ENCODE data around the gene CDK6. TPM values are rescaled to one million over a fixed set of nuclear protein-coding genes. Genes with fewer than 3 reads are reported as not detected.

CDK6 gene
- total RNA-seq, 6 experiments from 2014 or later, result 6.9 to 23.7 (median 17.0) TPM

DNA sequence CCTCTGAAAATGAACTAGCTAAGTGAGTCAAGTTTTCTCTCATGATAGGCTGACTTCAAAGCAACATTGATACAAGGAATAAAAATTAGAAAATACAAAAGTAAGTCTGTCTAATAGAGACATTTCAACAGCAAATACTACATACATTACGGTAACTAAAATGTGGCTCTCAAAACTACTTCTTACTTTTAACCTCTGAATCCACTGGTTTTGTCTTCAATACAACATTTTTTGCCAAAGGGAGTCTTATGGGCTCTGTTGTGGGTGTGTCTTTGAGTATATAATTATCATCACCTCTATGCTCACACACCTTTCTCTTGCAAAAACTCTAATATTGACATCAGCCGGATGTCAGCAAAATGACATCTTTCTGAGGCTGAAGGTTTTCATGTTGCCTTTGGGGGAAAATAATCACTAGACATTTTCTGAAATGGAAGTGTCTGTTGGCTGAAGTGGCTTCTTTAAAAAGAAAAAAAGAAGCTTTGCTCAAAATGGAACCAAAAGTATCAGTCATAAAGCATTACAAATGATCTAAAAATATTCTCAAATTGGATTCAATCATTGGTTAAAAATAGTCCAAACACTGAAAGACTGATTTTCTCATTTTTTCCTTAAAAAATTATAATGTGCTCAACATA, 204.4 kb downstream of the CDK6 start:
- intact Hi-C loops (cut with DNase I), result no loop called here
- peaks cover 0 to 30% (median 7%) of the 10 kb centered on the region in 4 donors for H3K4me1 ChIP-seq
- no peak overlapping the region for H3K4me3 ChIP-seq
- ATAC-seq, result no peak
- no peak for TF ChIP-seq POLR2A (IDR thresholded peaks at IDR 0.05)
- no peak for TF ChIP-seq CTCF (IDR thresholded peaks at IDR 0.05)
- WGBS (ENCODE audit: insufficient coverage, low coverage, low lambda C conversion rate, missing lambda C conversion rate), result 84% methylated on average over 2 of the region's 2 CpGs
- no peaks in the 10 kb centered on the region for H3K36me3 ChIP-seq
- no peak for DNase-seq
- H3K27ac ChIP-seq, result no peak overlapping the region
- H3K9me3 ChIP-seq, result no peaks in the 10 kb centered on the region
- H3K27me3 ChIP-seq, result no peaks in the 10 kb centered on the region

DNA sequence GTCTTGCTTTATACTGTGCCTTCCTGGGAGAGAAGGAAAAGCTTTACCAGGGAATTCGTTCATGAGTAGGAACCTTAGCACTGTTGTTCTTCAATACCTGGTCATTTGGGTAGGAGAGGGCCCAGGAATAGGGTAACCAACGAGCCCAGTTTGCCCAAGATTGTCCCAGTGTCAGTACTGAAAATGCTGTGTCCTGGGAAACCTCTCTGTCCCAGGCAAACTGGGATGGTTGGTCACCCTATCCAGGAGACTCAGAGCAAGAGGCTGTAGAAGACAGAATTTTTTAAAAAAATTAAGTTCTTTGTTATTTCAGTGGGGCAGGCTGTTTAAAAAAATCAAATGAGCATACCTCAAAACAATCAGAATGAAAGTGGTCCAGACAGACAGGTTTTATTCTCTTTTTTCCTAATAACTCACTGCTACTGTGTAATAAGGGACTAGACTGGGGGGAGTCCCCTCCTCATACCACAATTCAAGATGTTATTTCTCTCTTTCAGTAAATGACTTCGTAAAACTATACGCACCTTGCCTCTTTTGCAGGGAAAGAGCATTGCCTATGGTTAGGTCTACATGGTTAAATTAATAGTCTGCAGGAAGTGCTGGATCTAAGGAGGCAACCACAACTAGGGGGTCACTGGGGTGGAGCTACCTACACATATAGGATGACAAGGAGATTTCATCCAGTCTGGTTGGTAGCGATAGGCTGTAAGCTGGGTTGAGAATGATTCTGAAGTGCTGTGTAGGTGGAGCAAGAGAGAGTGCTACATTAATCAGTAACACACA, 205.1 kb downstream of the CDK6 start:
- H3K36me3 ChIP-seq, result no peaks in the 10 kb centered on the region
- no peak for DNase-seq
- no peaks in the 10 kb centered on the region for H3K27me3 ChIP-seq
- no peak overlapping the region for H3K4me3 ChIP-seq
- H3K4me1 ChIP-seq, result peaks cover 0 to 29% (median 7%) of the 10 kb centered on the region in 4 donors
- H3K27ac ChIP-seq, result no peak overlapping the region
- no peaks in the 10 kb centered on the region for H3K9me3 ChIP-seq
- intact Hi-C loops (cut with DNase I), result no loop called here
- no peak for ATAC-seq
- 66% methylated on average over 4 of the region's 5 CpGs for WGBS (ENCODE audit: insufficient coverage, low coverage, low lambda C conversion rate, missing lambda C conversion rate)
- no peak for TF ChIP-seq POLR2A (IDR thresholded peaks at IDR 0.05)
- TF ChIP-seq CTCF (IDR thresholded peaks at IDR 0.05), result no peak

DNA sequence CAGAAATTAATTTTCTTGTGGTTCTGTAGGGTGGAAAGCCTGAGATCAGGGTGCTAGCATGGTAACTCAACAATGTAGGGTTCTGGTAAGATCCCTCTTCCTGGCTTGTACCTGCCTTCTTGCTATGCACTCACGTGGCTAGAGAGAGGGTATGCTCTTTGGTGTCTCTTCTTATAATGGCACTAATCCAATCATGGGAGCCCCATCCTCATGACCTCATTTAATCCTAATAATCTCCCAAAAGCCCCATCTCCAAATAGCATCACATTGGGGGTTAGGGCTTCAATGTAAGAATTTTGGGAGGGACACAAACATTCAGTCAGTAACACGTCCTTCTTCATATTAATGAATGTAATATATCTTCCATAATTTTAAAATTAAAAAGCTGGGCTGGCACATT, 206.6 kb downstream of the CDK6 start:
- DNase-seq (no peak), ATAC-seq (no peak)
- H3K36me3 ChIP-seq, result no peaks in the 10 kb centered on the region
- 100% methylated on average over 2 of the region's 2 CpGs for WGBS (ENCODE audit: insufficient coverage, low coverage, low lambda C conversion rate, missing lambda C conversion rate)
- no peak overlapping the region for H3K27ac ChIP-seq
- intact Hi-C loops (cut with DNase I), result loop anchor here in 1 of 2 donors (10.0 kb wide), 1 partner anchor 205 kb away; the partner anchor contains the start of gene CDK6
- no peak overlapping the region for H3K4me3 ChIP-seq
- TF ChIP-seq CTCF (IDR thresholded peaks at IDR 0.05), result no peak
- no peak for TF ChIP-seq POLR2A (IDR thresholded peaks at IDR 0.05)
- H3K27me3 ChIP-seq, result no peaks in the 10 kb centered on the region
- H3K4me1 ChIP-seq, result peaks cover 0 to 14% (median 0%) of the 10 kb centered on the region in 4 donors
- no peaks in the 10 kb centered on the region for H3K9me3 ChIP-seq

DNA sequence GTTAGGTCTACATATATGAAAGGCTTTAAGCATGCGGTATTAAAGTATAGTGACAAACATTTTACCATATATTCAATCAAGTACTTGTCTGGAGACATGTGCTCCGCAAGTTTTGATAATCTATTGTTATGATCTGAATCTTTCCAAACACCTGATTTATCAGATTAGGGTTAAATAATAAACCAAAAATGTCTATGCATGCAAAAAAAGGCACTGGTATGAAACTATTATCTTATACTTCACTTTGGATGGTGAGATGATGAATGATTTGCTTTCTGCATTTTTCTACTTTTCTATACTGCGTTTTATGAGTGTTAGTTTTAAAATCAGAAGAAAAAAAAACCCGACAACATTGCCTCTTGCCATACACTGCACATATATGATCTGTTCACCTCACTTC, 208.4 kb downstream of the CDK6 start:
- Histone ChIP-seq H3K9me3 (no peaks in the 10 kb centered on the region), H3K27me3 (no peaks in the 10 kb centered on the region), H3K4me3 (no peak overlapping the region), H3K36me3 (no peaks in the 10 kb centered on the region), H3K4me1 (no peaks in the 10 kb centered on the region), H3K27ac (no peak overlapping the region)
- ATAC-seq, result no peak
- no peak for TF ChIP-seq CTCF (IDR thresholded peaks at IDR 0.05)
- intact Hi-C loops (cut with DNase I), result loop anchor here in 1 of 2 donors (10.0 kb wide), 1 partner anchor 207 kb away; the partner anchor contains the start of gene CDK6
- no peak for DNase-seq
- WGBS (ENCODE audit: insufficient coverage, low coverage, low lambda C conversion rate, missing lambda C conversion rate), result 94% methylated on average over 4 of the region's 4 CpGs

All from right lobe of liver (tissue), 6 donors.